HG03103 (cell line): Measurements from ENCODE around the gene NEDD4L.

Experiments used
- ATAC-seq: cut with Tn5 transposase; IDR thresholded peaks from one replicate; pipeline ENCODE4 v1.9.1; 2021; ENCODE audit warnings: low read depth; ENCODE audit not compliant: unreplicated experiment

Gene NEDD4L

GRCh38 chr18:58325494-58325893 is 281.5 kb downstream of the NEDD4L start:
- ATAC-seq: no peak

- no peak for ATAC-seq
Observed at GRCh38 chr18:58334061-58334460, 290.0 kb downstream of the NEDD4L start.

- no peak for ATAC-seq
Observed at GRCh38 chr18:58335223-58335622, 291.2 kb downstream of the NEDD4L start.

- no peak for ATAC-seq
Observed at GRCh38 chr18:58335821-58336220, 291.8 kb downstream of the NEDD4L start.

GRCh38 chr18:58336605-58337004 is 292.6 kb downstream of the NEDD4L start:
- no peak for ATAC-seq

- no peak for ATAC-seq
Observed at GRCh38 chr18:58337285-58337684, 293.3 kb downstream of the NEDD4L start.

GRCh38 chr18:58337686-58338085 is 293.7 kb downstream of the NEDD4L start:
- no peak for ATAC-seq

GRCh38 chr18:58338141-58338540 is 294.1 kb downstream of the NEDD4L start:
- no peak for ATAC-seq

- no peak for ATAC-seq
Observed at GRCh38 chr18:58338961-58339592, 295.1 kb downstream of the NEDD4L start.

GRCh38 chr18:58339890-58340289 is 295.9 kb downstream of the NEDD4L start:
- no peak for ATAC-seq

- ATAC-seq: no peak
Observed at GRCh38 chr18:58341916-58342315, 297.9 kb downstream of the NEDD4L start.

- no peak for ATAC-seq
Observed at GRCh38 chr18:58344080-58344670, 300.1 kb downstream of the NEDD4L start.

- no peak for ATAC-seq
Observed at GRCh38 chr18:58344861-58345463, 300.9 kb downstream of the NEDD4L start.

GRCh38 chr18:58345875-58346274 is 301.8 kb downstream of the NEDD4L start:
- ATAC-seq: no peak

GRCh38 chr18:58347135-58347534 is 303.1 kb downstream of the NEDD4L start:
- no peak for ATAC-seq

- no peak for ATAC-seq
Observed at GRCh38 chr18:58348517-58348916, 304.5 kb downstream of the NEDD4L start.

- ATAC-seq: no peak
Observed at GRCh38 chr18:58348951-58349350, 304.9 kb downstream of the NEDD4L start.

- no peak for ATAC-seq
Observed at GRCh38 chr18:58349650-58350049, 305.6 kb downstream of the NEDD4L start.

GRCh38 chr18:58350526-58350925 is 306.5 kb downstream of the NEDD4L start:
- no peak for ATAC-seq

- ATAC-seq: no peak
Observed at GRCh38 chr18:58351776-58352175, 307.8 kb downstream of the NEDD4L start.

- no peak for ATAC-seq
Observed at GRCh38 chr18:58353581-58353980, 309.6 kb downstream of the NEDD4L start.

- ATAC-seq: no peak
Observed at GRCh38 chr18:58354051-58354450, 310.0 kb downstream of the NEDD4L start.
